22Rv1 (cell line): ENCODE data around the gene KDM4E.

ENCODE experiments used
- H3K27ac ChIP-seq: fragments of 450-650 bp; 2 replicates; pipeline ENCODE4 v1.5.1; 2017
- ZFX ChIP-seq: fragments of 450-650 bp; IDR thresholded peaks from 2 replicates; pipeline ENCODE4 v1.6.1; 2017; ENCODE audit warnings: antibody characterized with exemption, borderline replicate concordance
- TF ChIP-seq, protein P1 (sequence below): fragments of 450-650 bp; IDR thresholded peaks from 2 replicates; pipeline ENCODE4 v1.5.1; 2017; ENCODE audit warnings: mild to moderate bottlenecking

Gene KDM4E

DNA sequence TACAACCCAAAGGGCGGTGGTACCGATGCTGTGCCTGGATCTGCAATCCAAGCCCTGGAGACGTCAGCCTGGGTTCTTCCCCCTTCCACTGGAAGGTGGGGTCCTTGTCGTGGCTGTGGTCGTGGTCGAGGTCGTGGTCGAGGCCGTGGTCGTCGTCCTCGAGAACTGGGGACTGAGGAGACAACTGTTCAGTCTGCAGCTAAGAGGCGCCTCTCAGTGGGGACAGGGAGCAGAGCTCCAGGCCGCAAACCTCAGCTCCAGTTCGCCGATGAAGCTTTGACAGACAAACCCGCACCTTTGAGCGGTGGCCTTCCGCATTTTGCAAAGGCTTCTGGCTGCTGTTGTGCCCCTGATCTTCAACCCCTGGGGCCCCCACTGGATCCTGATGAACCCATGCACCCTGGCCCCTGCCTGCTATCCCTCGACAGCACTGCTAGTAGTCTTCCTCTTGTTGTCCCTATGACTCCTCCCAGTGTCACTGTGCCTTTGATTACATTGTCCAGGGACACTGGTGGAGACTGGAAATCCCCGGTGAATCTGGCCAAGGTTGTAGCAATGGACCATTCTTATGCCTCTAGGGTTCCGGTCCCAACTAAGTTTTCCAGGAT, 25.6 kb downstream of the KDM4E start:
- H3K27ac ChIP-seq, result no peak overlapping the region
- TF ChIP-seq, protein P1, sequence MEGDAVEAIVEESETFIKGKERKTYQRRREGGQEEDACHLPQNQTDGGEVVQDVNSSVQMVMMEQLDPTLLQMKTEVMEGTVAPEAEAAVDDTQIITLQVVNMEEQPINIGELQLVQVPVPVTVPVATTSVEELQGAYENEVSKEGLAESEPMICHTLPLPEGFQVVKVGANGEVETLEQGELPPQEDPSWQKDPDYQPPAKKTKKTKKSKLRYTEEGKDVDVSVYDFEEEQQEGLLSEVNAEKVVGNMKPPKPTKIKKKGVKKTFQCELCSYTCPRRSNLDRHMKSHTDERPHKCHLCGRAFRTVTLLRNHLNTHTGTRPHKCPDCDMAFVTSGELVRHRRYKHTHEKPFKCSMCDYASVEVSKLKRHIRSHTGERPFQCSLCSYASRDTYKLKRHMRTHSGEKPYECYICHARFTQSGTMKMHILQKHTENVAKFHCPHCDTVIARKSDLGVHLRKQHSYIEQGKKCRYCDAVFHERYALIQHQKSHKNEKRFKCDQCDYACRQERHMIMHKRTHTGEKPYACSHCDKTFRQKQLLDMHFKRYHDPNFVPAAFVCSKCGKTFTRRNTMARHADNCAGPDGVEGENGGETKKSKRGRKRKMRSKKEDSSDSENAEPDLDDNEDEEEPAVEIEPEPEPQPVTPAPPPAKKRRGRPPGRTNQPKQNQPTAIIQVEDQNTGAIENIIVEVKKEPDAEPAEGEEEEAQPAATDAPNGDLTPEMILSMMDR, result no peak
- no peak for TF ChIP-seq ZFX

DNA sequence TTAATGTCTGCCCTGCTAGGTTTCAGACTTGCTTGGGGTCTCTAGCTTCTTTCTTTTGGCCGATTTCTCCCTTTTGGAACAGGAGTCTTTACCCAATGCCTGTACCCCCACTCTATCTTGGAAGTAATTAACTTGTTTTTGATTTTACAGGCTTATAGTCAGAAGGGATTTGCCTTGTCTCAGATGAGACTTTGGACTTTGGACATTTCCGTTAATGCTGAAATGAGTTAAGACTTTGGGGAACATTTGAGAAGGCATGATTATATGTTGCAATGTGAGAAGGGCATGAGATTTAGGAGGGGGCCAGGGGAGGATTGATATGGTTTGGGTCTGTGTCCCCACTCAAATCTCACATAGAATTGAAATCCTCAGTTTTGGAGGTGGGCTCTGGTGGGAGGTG, 29.3 kb downstream of the KDM4E start:
- no peak overlapping the region for H3K27ac ChIP-seq
- TF ChIP-seq ZFX, result no peak
- TF ChIP-seq, protein P1, result no peak

DNA sequence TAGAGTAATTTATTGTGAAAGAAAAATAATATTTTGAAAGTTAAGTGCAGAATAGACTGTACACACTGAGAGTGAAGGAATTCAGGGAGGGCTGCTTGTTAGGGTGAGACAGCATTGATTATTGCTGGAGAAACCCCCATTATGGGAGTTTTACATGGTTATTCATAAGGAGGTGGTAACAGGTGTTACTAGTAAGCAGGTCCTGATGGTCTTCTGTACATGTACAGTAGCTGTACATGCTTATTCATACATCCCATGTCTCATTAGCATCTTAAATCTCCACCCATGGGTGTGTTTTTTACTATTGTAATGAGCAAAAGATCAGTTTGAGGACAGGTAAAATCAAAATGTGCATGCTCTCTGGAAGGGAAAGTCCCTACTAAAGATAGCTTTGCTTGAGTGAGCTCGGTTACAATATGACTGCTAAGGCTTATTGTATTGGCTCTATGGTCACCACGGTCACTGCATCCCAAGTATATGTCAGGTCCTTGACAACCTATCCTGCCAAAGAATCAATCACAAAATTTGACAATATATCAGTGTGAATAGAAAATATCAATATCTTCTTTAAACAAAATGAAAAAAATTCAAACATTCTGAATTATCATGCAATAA, 30.3 kb downstream of the KDM4E start:
- TF ChIP-seq ZFX, result no peak
- TF ChIP-seq, protein P1, result no peak
- H3K27ac ChIP-seq, result no peak overlapping the region

DNA sequence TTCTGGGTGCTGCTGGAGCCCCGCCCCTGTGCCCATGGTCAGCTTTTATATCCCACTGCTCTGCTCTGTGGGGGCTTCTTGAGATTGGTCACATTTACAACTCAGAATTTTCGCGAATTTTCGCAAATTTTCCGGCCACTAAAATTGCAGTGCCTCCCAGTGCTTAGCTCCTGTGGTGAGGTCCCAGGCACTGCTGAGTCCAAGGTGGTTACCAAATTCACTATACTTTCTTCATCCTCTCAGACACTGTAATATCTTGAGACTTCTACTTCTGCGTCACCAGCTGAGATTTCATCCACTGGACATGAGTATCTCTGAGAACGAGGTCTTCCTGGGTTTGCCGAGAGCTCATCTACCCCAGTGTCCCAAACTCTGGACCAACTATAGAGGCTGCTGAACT, 32.9 kb downstream of the KDM4E start:
- TF ChIP-seq, protein P1, result no peak
- no peak for TF ChIP-seq ZFX
- H3K27ac ChIP-seq, result no peak overlapping the region

DNA sequence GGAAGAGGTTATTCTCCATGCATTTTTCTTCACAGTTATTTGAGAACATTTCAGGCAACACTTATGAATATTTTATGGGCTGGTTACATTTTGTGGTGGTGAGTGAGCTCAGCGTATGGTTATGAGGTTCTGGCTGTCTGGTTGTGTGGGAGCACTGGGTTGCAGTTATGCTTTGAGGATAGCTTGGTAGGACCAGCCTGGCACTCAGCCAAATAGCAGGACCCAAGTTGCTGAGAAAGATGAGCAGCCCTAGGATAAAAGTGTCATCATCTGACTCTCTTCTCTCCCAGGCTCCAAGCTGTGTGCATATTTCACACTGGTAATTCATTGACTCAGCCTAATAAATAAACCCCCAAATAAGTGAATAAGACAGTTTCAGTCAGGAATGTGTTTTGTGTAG, 33.6 kb downstream of the KDM4E start:
- TF ChIP-seq, protein P1, result no peak
- no peak for TF ChIP-seq ZFX
- no peak overlapping the region for H3K27ac ChIP-seq

DNA sequence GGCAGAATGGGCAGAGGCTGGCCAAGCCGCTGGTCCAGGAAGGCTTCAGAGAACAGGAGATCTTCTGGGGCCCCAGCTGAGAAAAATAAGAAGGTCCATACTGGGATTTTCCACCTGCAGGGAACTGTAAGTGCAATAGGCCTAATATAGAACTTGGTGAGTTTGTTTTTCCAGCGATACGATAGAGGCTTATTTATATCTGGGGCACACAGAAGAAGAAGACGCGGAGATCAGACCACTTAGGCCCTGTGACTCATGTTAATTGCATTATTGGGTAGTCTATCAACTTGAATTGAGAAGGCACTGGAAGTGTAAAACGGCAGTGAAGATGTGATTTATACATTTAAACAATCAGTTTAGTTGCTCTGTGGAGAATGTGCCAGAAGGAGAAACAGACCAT, 34.0 kb downstream of the KDM4E start:
- no peak overlapping the region for H3K27ac ChIP-seq
- TF ChIP-seq, protein P1, result no peak

DNA sequence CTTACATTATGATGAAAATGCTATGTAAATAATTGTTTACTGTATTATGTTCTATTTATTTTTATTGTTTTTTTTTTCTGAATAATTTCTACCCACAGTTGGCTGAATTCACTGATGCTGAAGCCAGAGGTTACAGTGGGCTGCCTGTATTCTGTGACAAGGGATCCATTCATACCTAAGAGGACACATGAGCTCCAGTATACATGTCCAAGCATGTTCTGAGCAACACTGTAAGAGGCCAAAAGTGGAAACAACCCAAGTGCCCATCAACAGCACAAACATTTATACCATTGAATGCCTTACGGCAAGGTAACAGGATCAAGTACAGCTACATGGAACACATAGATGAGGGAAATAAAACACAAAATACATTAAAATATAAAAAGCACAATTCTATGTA, 40.3 kb downstream of the KDM4E start:
- H3K27ac ChIP-seq, result no peak overlapping the region
- TF ChIP-seq ZFX, result no peak
- TF ChIP-seq, protein P1, result no peak
